K562 (cell line): ENCODE measurements around the gene FILIP1. TPM values are rescaled to one million over a fixed set of nuclear protein-coding genes. Genes with fewer than 3 reads are reported as not detected.
A peak's percentile ranks its signal among the peaks of the same experiment; 100 is the strongest.

Source experiments
- ATAC-seq: fragments of 200-7000 bp; cut with Tn5 transposase; 3 replicates; pipeline ENCODE4 v1.9.1; 2020; ENCODE audit warnings: moderate library complexity
- BruUV-seq: library from RNA; stranded (reverse); fragments of 400-500 nt; replicated peaks from 2 replicates; lab custom pipeline; 2021; lab: Mats Ljungman, UMichigan
- CTCF ChIA-PET: fragments of 300-600 bp; formaldehyde crosslinking; extraction: SDS; loops from one replicate; lab custom pipeline; 2021; ENCODE audit warnings: low intra/inter-chr PET ratio; lab: Yijun Ruan, JAX
- POLR2A ChIA-PET: fragments of 300-600, 350-650 bp; sonication (Branson Sonifier 250); formaldehyde crosslinking; extraction: SDS; loops from one replicate; lab custom pipeline; 2021; ENCODE audit warnings: antibody characterized with exemption, inconsistent platforms; lab: Yijun Ruan, JAX
- DNase-seq, 4 experiments: peaks; one replicate each; pipeline versions ENCODE4 v3.0.0 to v3.0.0-alpha.2; 2011 to 2018; ENCODE audit warnings: low spot score in 3 of 4, mixed read lengths in 3 of 4; ENCODE audit errors: extremely low read depth in 1 of 4
- FAIRE-seq: peaks from 2 replicates; lab custom pipeline; 2011; peaks lifted over from hg19 to GRCh38; lab: Jason Lieb, UNC
- H2AFZ ChIP-seq: 2 replicates; pipeline ENCODE4 v1.6.0; 2011; ENCODE audit warnings: low read depth, low read length, control low read depth, inconsistent platforms
- H3K27ac ChIP-seq: fragments of 200-600 bp; 3 replicates; pipeline ENCODE4 v1.8.0; 2011; ENCODE audit warnings: low read depth, mild to moderate bottlenecking, control low read depth, inconsistent platforms, low read length, moderate library complexity, mixed read lengths; ENCODE audit errors: extremely low read depth
- H3K27me3 ChIP-seq, 2 experiments: fragments of 300-600 bp in 1 of 2; 2 replicates in 1 of 2; 3 replicates in 1 of 2; pipeline versions ENCODE4 v1.6.0 to v1.8.0; 2011; ENCODE audit warnings: inconsistent platforms in 2 of 2, low read length in 2 of 2, mild to moderate bottlenecking in 1 of 2, mixed read lengths in 1 of 2, moderate library complexity in 1 of 2; ENCODE audit not compliant: control insufficient read depth in 2 of 2, insufficient read depth in 2 of 2
- H3K36me3 ChIP-seq: fragments of 300-600 bp; 3 replicates; pipeline ENCODE4 v1.8.0; 2011; ENCODE audit warnings: mild to moderate bottlenecking, low read length, inconsistent platforms; ENCODE audit not compliant: control insufficient read depth, insufficient read depth
- H3K4me1 ChIP-seq, 2 experiments: fragments of 200-600 bp in 1 of 2; replicated peaks in 1 of 2; 2 replicates in 1 of 2; 3 replicates in 1 of 2; pipeline versions ENCODE4 v1.5.1 to v1.8.0; 2011; ENCODE audit warnings: inconsistent platforms in 2 of 2, low read length in 2 of 2, mild to moderate bottlenecking in 1 of 2, mixed read lengths in 1 of 2, moderate library complexity in 1 of 2; ENCODE audit not compliant: control insufficient read depth in 2 of 2, insufficient read depth in 2 of 2
- H3K4me2 ChIP-seq: 2 replicates; pipeline ENCODE4 v1.6.1; 2011; ENCODE audit warnings: low read length, control low read depth, inconsistent platforms, mixed read lengths; ENCODE audit not compliant: insufficient read depth
- H3K4me3 ChIP-seq: fragments of 200-600 bp; sonication (generic), shearing (Covaris generic); 2 replicates; pipeline ENCODE4 v1.5.1; 2016; ENCODE audit warnings: control low read depth, inconsistent platforms
- H3K79me2 ChIP-seq: fragments of 200-600 bp; 3 replicates; pipeline ENCODE4 v1.8.0; 2011; ENCODE audit warnings: low read length, inconsistent platforms; ENCODE audit not compliant: control insufficient read depth, insufficient read depth
- H3K9ac ChIP-seq, 2 experiments: 2 replicates each; pipeline versions ENCODE4 v1.6.0 to v1.6.1; 2011; ENCODE audit warnings: low read depth in 2 of 2, low read length in 2 of 2, control low read depth in 1 of 2, inconsistent platforms in 1 of 2, mild to moderate bottlenecking in 1 of 2, mixed read lengths in 1 of 2; ENCODE audit not compliant: insufficient read depth in 1 of 2
- H3K9me1 ChIP-seq: one replicate; pipeline ENCODE4 v1.6.0; 2011; ENCODE audit warnings: inconsistent platforms, mild to moderate bottlenecking, low read length, moderate library complexity; ENCODE audit not compliant: control insufficient read depth, insufficient read depth
- H3K9me3 ChIP-seq: replicated peaks from 2 replicates; pipeline ENCODE4 v1.5.1; 2011; ENCODE audit warnings: low read depth, low read length, inconsistent platforms; ENCODE audit not compliant: control insufficient read depth, insufficient read depth
- H4K20me1 ChIP-seq: replicated peaks from 2 replicates; pipeline ENCODE4 v1.6.1; 2011; ENCODE audit warnings: low read length, inconsistent platforms, mixed read lengths; ENCODE audit not compliant: control insufficient read depth, insufficient read depth
- EP300 ChIP-seq: IDR thresholded peaks from 2 replicates; pipeline ENCODE4 v1.6.1; 2012; ENCODE audit warnings: low read length, improper control_type of control experiment
- KLF6 ChIP-seq: fragments of 250-450 bp; sonication (Bioruptor Pico); IDR thresholded peaks from 2 replicates; pipeline ENCODE4 v1.4.0; 2020; ENCODE audit warnings: mild to moderate bottlenecking, moderate library complexity, borderline replicate concordance
- MLLT1 ChIP-seq, 2 experiments: fragments of 450-650 bp; IDR thresholded peaks; 2 replicates each; pipeline ENCODE4 v1.6.1; 2016
- NFE2L1 ChIP-seq: fragments of 450-650 bp; IDR thresholded peaks from 2 replicates; pipeline ENCODE4 v1.6.1; 2016; ENCODE audit warnings: missing genetic modification characterization, low read depth, mild to moderate bottlenecking, missing compliant biosample characterization, moderate library complexity, borderline replicate concordance
- PBX2 ChIP-seq, 2 experiments: IDR thresholded peaks in 1 of 2; conservative IDR thresholded peaks in 1 of 2; 2 replicates each; pipeline ENCODE4 v1.6.1; 2016; ENCODE audit warnings: low read depth in 2 of 2, mild to moderate bottlenecking in 1 of 2, missing compliant biosample characterization in 1 of 2, missing genetic modification characterization in 1 of 2, moderate library complexity in 1 of 2
- PRMT5 ChIP-seq: sonication (generic); formaldehyde crosslinking; IDR thresholded peaks from 2 replicates; pipeline ENCODE4 v1.5.0; 2020; ENCODE audit warnings: missing genetic modification reagents
- SMARCE1 ChIP-seq: fragments of 450-650 bp; IDR thresholded peaks from 2 replicates; pipeline ENCODE4 v1.7.1; 2016; ENCODE audit warnings: mild to moderate bottlenecking
- SUPT5H ChIP-seq: fragments of 450-650 bp; IDR thresholded peaks from 2 replicates; pipeline ENCODE4 v1.6.1; 2016
- TAF9B ChIP-seq: fragments of 450-650 bp; IDR thresholded peaks from 2 replicates; pipeline ENCODE4 v1.6.1; 2018; ENCODE audit warnings: mild to moderate bottlenecking; ENCODE audit not compliant: partially characterized antibody
- ZNF318 ChIP-seq, 2 experiments: fragments of 450-650 bp; IDR thresholded peaks; 2 replicates each; pipeline ENCODE4 v1.6.1; 2016; ENCODE audit warnings: mild to moderate bottlenecking in 2 of 2, borderline replicate concordance in 1 of 2, low read depth in 1 of 2, moderate library complexity in 1 of 2
- WGBS: fragments of 100-300 bp; shearing (Covaris generic); methylation state at CpG from one replicate; pipeline ENCODE4 v1.1.6; 2016; ENCODE audit warnings: low coverage, mixed read lengths; ENCODE audit not compliant: insufficient coverage; ENCODE audit errors: missing lambda C conversion rate; 5-methylcytosine and 5-hydroxymethylcytosine counted together
- in situ Hi-C: fragments of 300-500 bp; cut with MboI; formaldehyde crosslinking; loops from 4 replicates; pipeline ENCODE4 v1.15.0; 2018; ENCODE audit warnings: inconsistent platforms, mixed read lengths
- intact Hi-C: fragments of 100-400 bp; cut with micrococcal nuclease; formaldehyde crosslinking; loops from 2 replicates; pipeline ENCODE4 v1.14.2; 2022
- polyA plus RNA-seq, 8 experiments: library from polyadenylated mRNA; depleted of rRNA in 4 of 8; stranded (reverse) in 5 of 8; unstranded in 3 of 8; fragments of >200 nt; fragmentation: Nextera tagmentation in 2 of 8; fragmentation: Illumina TruSeq in 1 of 8; extraction: Ambion mirVana in 2 of 8; extraction: Trizol in 1 of 8; gene quantifications; 2 replicates each; pipeline versions ENCODE4 v1.2.1 to v1.2.3, GENCODE V29; 2011 to 2014; ENCODE audit warnings: inconsistent platforms in 1 of 8, missing spikeins in 1 of 8
- total RNA-seq, 7 experiments: library from RNA; depleted of rRNA in 6 of 7; stranded (reverse); fragments of >200 nt in 6 of 7; fragmentation: Illumina TruSeq in 2 of 7; extraction: Trizol in 2 of 7; gene quantifications; 2 replicates each; pipeline versions ENCODE4 v1.2.1 to v1.2.3, GENCODE V29; 2011 to 2021; ENCODE audit warnings: low replicate concordance in 1 of 7

FILIP1 gene
- total and polyA plus RNA-seq, 9 of the 15 experiments (the other 6 are each of a cell fraction or from before 2014, with no cell fraction given) = 0.03 to 0.25 (median 0.10) TPM; not detected in 1

GRCh38 chr6:75472885-75473284, 20.7 kb downstream of the FILIP1 start:
- no peak for DNase-seq
- FAIRE-seq = peak; percentile 19
- TF ChIP-seq TAF9B = no peak
- no peak for TF ChIP-seq PRMT5 (CRISPR knock-in tag)
- TF ChIP-seq SUPT5H = no peak
- TF ChIP-seq MLLT1 (IDR thresholded peaks at IDR 0.05) = no peak
- TF ChIP-seq PBX2 (CRISPR knock-in tag; IDR thresholded peaks at IDR 0.05; ENCODE audit: low read depth) = no peak
- TF ChIP-seq PBX2 (tag; conservative IDR thresholded peaks at IDR 0.05; ENCODE audit: low read depth) = no peak
- TF ChIP-seq NFE2L1 (tag) = no peak
- no peak for TF ChIP-seq EP300
- TF ChIP-seq SMARCE1 = no peak
- TF ChIP-seq ZNF318 (IDR thresholded peaks at IDR 0.05; ENCODE audit: borderline replicate concordance in 1 of 2, low read depth in 1 of 2) = no peak
- TF ChIP-seq KLF6 = no peak

More at GRCh38 chr6:75472885-75473284, 20.7 kb downstream of the FILIP1 start:
- Histone ChIP-seq H4K20me1 (no peaks in the 10 kb centered on the region), H3K27me3 (no peaks in the 10 kb centered on the region), H3K4me2 (no peak overlapping the region), H3K79me2 (no peaks in the 10 kb centered on the region), H2AFZ (no peak overlapping the region), H3K27ac (no peak overlapping the region), H3K36me3 (no peaks in the 10 kb centered on the region), H3K9ac (no peak overlapping the region), H3K9me3 (no peaks in the 10 kb centered on the region), H3K4me3 (no peak overlapping the region), H3K4me1 (no peaks in the 10 kb centered on the region), H3K9me1 (no peaks in the 10 kb centered on the region)
- BruUV-seq = no TSS peak
- ChIA-PET POLR2A (no interaction called here), CTCF (no interaction called here)
- intact Hi-C loops = no loop called here
- in situ Hi-C loops = no loop called here
- WGBS = 7% methylated on average over 1 of the region's 1 CpG
- ATAC-seq = no peak
